Thyroid gland (tissue), 4 donors: ENCODE measurements around the gene ADAMTS17. TPM values are rescaled to one million over a fixed set of nuclear protein-coding genes. Genes with fewer than 3 reads are reported as not detected.

Source experiments
- DNase-seq, 2 donors: peaks; one replicate each; pipeline ENCODE4 v3.0.0-alpha.2; 2019
- H3K27ac ChIP-seq, 3 donors: fragments of 200-600 bp; sonication (generic); 1 replicate in 2 of 3; 2 replicates in 1 of 3; pipeline ENCODE4 v1.5.1; 2016 to 2019; ENCODE audit warnings: mild to moderate bottlenecking in 1 of 3, moderate library complexity in 1 of 3
- H3K27me3 ChIP-seq: fragments of 200-600 bp; sonication (generic); one replicate; pipeline ENCODE4 v1.5.1; 2019
- H3K36me3 ChIP-seq, 2 donors: fragments of 200-600 bp; sonication (generic); one replicate each; pipeline ENCODE4 v1.5.1; 2016 to 2019
- H3K4me1 ChIP-seq, 2 donors: fragments of 200-600 bp; sonication (generic); one replicate each; pipeline ENCODE4 v1.5.1; 2017 to 2019
- H3K4me3 ChIP-seq, 3 donors: fragments of 200-600 bp; sonication (generic); replicated peaks in 1 of 3; 1 replicate in 2 of 3; 2 replicates in 1 of 3; pipeline ENCODE4 v1.5.1; 2016; ENCODE audit warnings: mild to moderate bottlenecking in 1 of 3
- H3K9me3 ChIP-seq: fragments of 200-600 bp; sonication (generic); one replicate; pipeline ENCODE4 v1.5.1; 2017
- POLR2A ChIP-seq, 2 donors: fragments of 450-650 bp; IDR thresholded peaks; one replicate each; pipeline ENCODE4 v1.6.1; 2017; ENCODE audit warnings: antibody characterized with exemption in 2 of 2, mild to moderate bottlenecking in 2 of 2, moderate library complexity in 1 of 2
- WGBS, 2 donors: methylation state at CpG; one replicate each; pipeline ENCODE4 v1.1.5; 2017; 5-methylcytosine and 5-hydroxymethylcytosine counted together
- intact Hi-C: fragments of 100-400 bp; cut with DNase I; formaldehyde crosslinking; loops from one replicate; pipeline ENCODE4 v1.15.1; 2023
- total RNA-seq, 4 donors: library from RNA; depleted of rRNA; stranded (reverse); fragments of >200 nt; gene quantifications; one replicate each; pipeline ENCODE4 v1.2.3, GENCODE V29; 2016
- TF ChIP-seq, protein P1 (sequence below), 6 experiments: fragments of 200-600 bp in 3 of 6; fragments of 450-650 bp in 3 of 6; sonication (generic) in 3 of 6; IDR thresholded peaks; one replicate each; pipeline ENCODE4 v1.5.1; 2016 to 2019; ENCODE audit warnings: antibody characterized with exemption in 6 of 6, mild to moderate bottlenecking in 2 of 6, inconsistent platforms in 1 of 6, moderate library complexity in 1 of 6

Gene ADAMTS17
- total RNA-seq, 4 donors from 2014 or later: 3.5 to 667 (median 5.3) TPM

DNA sequence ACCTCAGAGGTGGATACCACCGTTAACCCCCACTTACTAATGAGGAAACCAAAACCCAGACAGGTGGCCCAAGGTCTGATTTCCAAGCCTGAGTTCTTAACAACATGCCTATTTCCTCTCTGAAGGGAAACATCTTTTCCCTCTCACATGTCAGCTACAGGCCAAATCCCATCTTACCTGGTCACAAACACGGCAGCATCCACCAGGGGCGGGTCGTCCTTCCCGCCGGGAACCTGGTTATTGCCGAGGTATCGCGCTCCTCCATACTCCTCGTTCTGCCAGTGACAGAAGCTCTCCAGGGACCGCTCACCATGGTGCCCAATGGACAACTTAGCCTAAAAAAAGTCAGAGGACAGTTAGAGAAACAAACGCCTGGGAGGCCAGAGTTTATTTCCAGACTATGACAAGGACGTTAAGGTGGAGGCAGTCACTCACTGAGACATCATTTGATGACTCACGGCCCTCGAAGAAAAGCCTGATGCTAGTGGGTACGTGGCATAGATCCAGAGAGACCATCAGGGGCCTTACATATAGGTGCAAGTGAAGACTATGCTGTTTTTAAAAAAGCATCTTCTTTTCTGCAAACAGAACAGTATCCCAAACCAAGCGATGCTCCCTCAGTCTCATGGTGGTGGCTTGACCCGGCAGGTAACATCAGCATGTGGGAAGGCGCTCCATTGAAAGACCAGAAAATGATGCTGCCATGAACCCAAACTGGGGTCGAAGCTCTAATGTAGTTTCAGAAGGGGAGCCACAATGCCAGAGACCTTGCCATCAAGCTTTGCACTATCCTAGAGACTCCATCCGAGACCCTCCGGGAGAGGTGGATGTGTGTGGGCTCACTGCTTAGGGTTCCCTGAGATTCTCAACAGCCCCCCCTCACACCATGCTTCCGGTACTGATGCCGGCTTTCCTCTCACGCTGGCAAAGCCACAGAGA, 80.2 kb downstream of the ADAMTS17 start:
- no peaks in the 10 kb centered on the region for H3K4me1 ChIP-seq
- no peak overlapping the region for H3K27ac ChIP-seq
- intact Hi-C loops: no loop called here
- no peak for TF ChIP-seq POLR2A (IDR thresholded peaks at IDR 0.05)
- TF ChIP-seq, protein P1, sequence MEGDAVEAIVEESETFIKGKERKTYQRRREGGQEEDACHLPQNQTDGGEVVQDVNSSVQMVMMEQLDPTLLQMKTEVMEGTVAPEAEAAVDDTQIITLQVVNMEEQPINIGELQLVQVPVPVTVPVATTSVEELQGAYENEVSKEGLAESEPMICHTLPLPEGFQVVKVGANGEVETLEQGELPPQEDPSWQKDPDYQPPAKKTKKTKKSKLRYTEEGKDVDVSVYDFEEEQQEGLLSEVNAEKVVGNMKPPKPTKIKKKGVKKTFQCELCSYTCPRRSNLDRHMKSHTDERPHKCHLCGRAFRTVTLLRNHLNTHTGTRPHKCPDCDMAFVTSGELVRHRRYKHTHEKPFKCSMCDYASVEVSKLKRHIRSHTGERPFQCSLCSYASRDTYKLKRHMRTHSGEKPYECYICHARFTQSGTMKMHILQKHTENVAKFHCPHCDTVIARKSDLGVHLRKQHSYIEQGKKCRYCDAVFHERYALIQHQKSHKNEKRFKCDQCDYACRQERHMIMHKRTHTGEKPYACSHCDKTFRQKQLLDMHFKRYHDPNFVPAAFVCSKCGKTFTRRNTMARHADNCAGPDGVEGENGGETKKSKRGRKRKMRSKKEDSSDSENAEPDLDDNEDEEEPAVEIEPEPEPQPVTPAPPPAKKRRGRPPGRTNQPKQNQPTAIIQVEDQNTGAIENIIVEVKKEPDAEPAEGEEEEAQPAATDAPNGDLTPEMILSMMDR (IDR thresholded peaks at IDR 0.05): no peak
- no peaks in the 10 kb centered on the region for H3K36me3 ChIP-seq
- no peak for DNase-seq
- no peaks in the 10 kb centered on the region for H3K27me3 ChIP-seq
- no peaks in the 10 kb centered on the region for H3K9me3 ChIP-seq
- WGBS, 2 donors: 84 to 86% methylated on average over 25 of the region's 25 CpGs
- H3K4me3 ChIP-seq: no peak overlapping the region

- Histone ChIP-seq H3K27me3 (no peaks in the 10 kb centered on the region), H3K9me3 (no peaks in the 10 kb centered on the region), H3K36me3 (no peaks in the 10 kb centered on the region), H3K4me1 (no peaks in the 10 kb centered on the region), H3K4me3 (no peak overlapping the region), H3K27ac (no peak overlapping the region)
- DNase-seq: no peak
- 89 to 92% methylated on average over 7 of the region's 7 CpGs for WGBS, 2 donors
- intact Hi-C loops: no loop called here
- TF ChIP-seq, protein P1 (IDR thresholded peaks at IDR 0.05): no peak
- no peak for TF ChIP-seq POLR2A (IDR thresholded peaks at IDR 0.05)
These were observed 82.5 kb downstream of the ADAMTS17 start for GRCh38 chr15:100259266-100259665.

DNA sequence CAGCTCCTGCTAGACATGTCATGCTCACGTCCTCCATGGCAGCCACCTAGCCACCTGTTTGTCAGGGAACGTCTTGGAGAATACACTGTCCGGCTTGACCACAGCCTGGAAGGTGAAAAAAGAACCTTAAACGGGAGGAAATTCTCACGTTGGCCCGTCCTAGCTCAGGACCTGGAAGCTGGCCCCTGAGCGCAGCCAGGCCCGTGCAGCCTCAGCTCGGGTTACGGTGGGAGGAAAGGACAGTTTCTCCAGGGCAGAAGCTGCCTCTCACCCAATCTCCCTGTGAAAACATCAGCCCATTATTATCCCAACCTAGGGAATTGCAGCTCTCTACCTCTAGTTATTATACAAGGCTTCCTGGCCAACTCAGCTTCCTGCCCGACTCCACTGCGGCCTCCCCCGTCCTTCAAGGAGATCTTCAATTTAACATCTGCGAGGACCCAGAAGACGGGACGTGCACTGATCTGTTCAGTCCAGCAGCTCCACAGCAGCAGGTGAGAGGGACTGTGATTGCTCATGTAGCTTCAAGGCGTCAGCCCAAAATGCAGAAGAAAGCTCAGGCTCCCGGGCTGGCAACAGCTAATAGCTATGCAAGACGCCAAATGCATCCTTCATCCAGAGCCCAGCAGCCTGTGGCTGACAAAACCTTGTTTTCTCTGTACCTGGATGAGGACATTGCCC, 84.7 kb downstream of the ADAMTS17 start:
- no peak overlapping the region for H3K4me3 ChIP-seq
- TF ChIP-seq, protein P1 (IDR thresholded peaks at IDR 0.05): no peak
- no peak for TF ChIP-seq POLR2A (IDR thresholded peaks at IDR 0.05)
- H3K4me1 ChIP-seq: peaks cover 0 to 6% of the 10 kb centered on the region in 2 donors
- H3K9me3 ChIP-seq: no peaks in the 10 kb centered on the region
- H3K27ac ChIP-seq: no peak overlapping the region
- DNase-seq: no peak
- intact Hi-C loops: no loop called here
- WGBS, 2 donors: 83 to 87% methylated on average over 19 of the region's 19 CpGs
- no peaks in the 10 kb centered on the region for H3K36me3 ChIP-seq
- H3K27me3 ChIP-seq: no peaks in the 10 kb centered on the region

DNA sequence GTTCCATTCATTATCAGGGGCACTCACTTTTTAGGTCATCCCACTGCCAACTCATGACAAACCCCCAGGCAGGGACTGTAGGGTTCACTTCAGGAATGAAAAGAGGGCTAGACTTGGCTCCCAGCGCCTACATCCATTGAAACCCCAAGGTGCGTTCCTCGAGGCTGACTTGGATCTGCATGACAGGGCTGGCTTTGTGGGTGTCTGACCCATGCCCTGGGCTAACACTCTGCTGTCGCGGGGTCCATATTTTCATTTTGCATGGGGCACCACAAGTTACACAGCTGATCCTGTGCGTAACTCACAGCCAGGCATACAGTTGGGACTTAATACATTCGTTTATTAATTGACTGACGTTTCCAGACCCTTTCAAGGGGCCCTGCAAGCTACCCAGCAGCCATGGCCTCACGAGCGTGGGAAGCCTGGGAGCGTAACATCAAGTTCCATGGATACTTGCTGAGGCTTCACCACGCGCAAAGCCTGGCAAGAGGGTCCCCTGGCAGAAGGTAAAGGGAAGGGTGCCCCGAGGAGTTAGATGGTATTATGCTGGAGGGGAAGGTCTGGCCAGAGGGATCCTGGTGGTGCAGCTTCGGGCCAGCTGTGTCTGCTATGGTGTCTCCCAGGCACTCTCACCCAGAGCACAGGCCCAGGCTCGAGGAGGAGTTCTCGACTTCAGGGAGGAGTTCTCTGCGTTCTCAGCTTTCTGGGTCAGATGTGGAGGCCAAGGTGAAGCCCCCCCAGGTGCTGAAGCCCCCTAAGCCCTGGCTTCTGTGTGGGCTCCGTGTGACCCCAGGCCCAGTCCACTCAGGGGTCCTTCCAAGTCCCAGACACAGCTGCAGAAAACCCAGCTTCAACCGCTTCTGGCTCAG, 85.4 kb downstream of the ADAMTS17 start:
- intact Hi-C loops: no loop called here
- DNase-seq: no peak
- 96 to 98% methylated on average over 13 to 18 of the region's 20 CpGs for WGBS, 2 donors
- Histone ChIP-seq H3K27me3 (no peaks in the 10 kb centered on the region), H3K4me1 (peaks cover 0 to 6% of the 10 kb centered on the region in 2 donors), H3K36me3 (no peaks in the 10 kb centered on the region), H3K9me3 (no peaks in the 10 kb centered on the region), H3K4me3 (no peak overlapping the region), H3K27ac (no peak overlapping the region)
- TF ChIP-seq, protein P1 (IDR thresholded peaks at IDR 0.05): no peak
- no peak for TF ChIP-seq POLR2A (IDR thresholded peaks at IDR 0.05)
